Esophagus (tissue), 2 donors: ENCODE measurements around the gene ZNF746. TPM values are rescaled to one million over a fixed set of nuclear protein-coding genes. Genes with fewer than 3 reads are reported as not detected.
A peak's percentile ranks its signal among the peaks of the same experiment; 100 is the strongest.

Experiments used
- H3K27ac ChIP-seq, 2 donors: one replicate each; pipeline ENCODE4 v1.5.1; 2013; ENCODE audit warnings: low read depth in 2 of 2, mild to moderate bottlenecking in 2 of 2, inconsistent platforms in 1 of 2, low read length in 1 of 2, moderate library complexity in 1 of 2
- H3K27me3 ChIP-seq, 2 donors: one replicate each; pipeline ENCODE4 v1.6.1; 2013; ENCODE audit warnings: low read length in 2 of 2, control low read depth in 1 of 2, mild to moderate bottlenecking in 1 of 2; ENCODE audit not compliant: insufficient read depth in 2 of 2, control insufficient read depth in 1 of 2
- H3K36me3 ChIP-seq, 2 donors: one replicate each; pipeline ENCODE4 v1.6.1; 2013; ENCODE audit warnings: low read length in 1 of 2; ENCODE audit not compliant: control insufficient read depth in 2 of 2, insufficient read depth in 2 of 2
- H3K4me1 ChIP-seq, 2 donors: one replicate each; pipeline ENCODE4 v1.6.1; 2013; ENCODE audit warnings: low read length in 1 of 2; ENCODE audit not compliant: control insufficient read depth in 2 of 2, insufficient read depth in 2 of 2
- H3K4me3 ChIP-seq, 2 donors: one replicate each; pipeline ENCODE4 v1.5.1; 2013; ENCODE audit warnings: low read length in 2 of 2, mild to moderate bottlenecking in 2 of 2, low read depth in 1 of 2, moderate library complexity in 1 of 2
- H3K9me3 ChIP-seq, 2 donors: one replicate each; pipeline ENCODE4 v1.6.1; 2013; ENCODE audit warnings: mild to moderate bottlenecking in 2 of 2, low read depth in 1 of 2, low read length in 1 of 2, moderate library complexity in 1 of 2; ENCODE audit not compliant: control insufficient read depth in 2 of 2, insufficient read depth in 1 of 2
- WGBS, 2 donors: extraction: QIAGEN DNeasy Blood & Tissue Kit; methylation state at CpG; one replicate each; pipeline ENCODE4 v1.1.7; 2013; 5-methylcytosine and 5-hydroxymethylcytosine counted together
- polyA plus RNA-seq, 2 donors: library from polyadenylated mRNA; stranded (reverse); fragments of 200-250 nt; gene quantifications; one replicate each; pipeline ENCODE4 v1.2.3, GENCODE V29; 2013
- donor health status: healthy with polysubstance abuse.
- donor health status: Bipolar disorder and iron deficiency.

ZNF746 gene
- polyA plus RNA-seq, 2 donors, result 5.1 to 6.3 TPM

DNA sequence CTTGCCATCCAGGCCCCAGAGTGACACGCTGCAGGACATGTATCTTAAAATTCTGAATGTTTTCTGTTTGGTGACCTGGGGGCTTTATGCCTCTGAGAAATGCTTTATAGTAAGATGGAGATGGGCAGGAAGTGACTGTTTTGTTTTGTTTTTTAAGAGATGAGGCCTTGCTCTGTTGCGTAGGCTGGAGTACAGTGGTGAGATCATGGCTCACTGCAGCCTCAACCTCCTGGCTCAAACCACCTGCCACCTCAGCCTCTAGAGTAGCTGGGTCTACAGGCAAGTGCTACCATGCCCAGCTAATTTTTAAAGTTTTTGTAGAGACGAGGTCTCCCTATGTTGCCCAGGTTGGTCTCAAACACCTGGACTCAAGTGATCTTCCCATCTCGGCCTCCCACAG is 57.4 kb downstream of the ZNF746 start:
- no peak overlapping the region for H3K27ac ChIP-seq
- no peaks in the 10 kb centered on the region for H3K4me1 ChIP-seq
- no peaks in the 10 kb centered on the region for H3K27me3 ChIP-seq
- 80 to 89% methylated on average over 4 of the region's 4 CpGs for WGBS, 2 donors
- H3K36me3 ChIP-seq, result peaks cover 3 to 7% of the 10 kb centered on the region in 2 donors
- H3K4me3 ChIP-seq, result no peak overlapping the region
- H3K9me3 ChIP-seq, result no peaks in the 10 kb centered on the region

DNA sequence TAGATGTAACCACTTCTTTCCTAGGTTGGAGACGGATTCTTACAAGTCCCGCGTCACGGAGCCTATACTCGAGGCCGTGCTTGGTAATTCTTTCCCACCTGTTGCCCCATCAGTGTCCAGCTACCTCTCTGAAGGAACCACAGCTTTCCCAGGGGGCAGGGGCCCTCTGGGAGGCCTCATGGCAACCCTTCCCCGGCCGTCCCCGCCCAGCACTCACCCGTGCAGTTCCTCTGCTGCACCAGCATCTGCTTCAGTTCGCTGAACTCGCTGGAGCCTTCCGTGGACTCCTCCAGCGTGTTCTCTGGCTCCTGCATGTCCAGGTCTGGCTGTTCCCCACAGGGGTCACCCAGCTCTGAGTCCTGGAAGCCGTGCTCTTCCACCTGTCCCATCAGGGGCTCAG is 61.3 kb downstream of the ZNF746 start:
- H3K36me3 ChIP-seq, result peaks cover 6 to 27% of the 10 kb centered on the region in 2 donors
- no peaks in the 10 kb centered on the region for H3K27me3 ChIP-seq
- H3K4me3 ChIP-seq, result no peak overlapping the region
- no peak overlapping the region for H3K27ac ChIP-seq
- 93 to 94% methylated on average over 15 of the region's 15 CpGs for WGBS, 2 donors
- peaks cover 0 to 4% of the 10 kb centered on the region in 2 donors for H3K9me3 ChIP-seq
- no peaks in the 10 kb centered on the region for H3K4me1 ChIP-seq

DNA sequence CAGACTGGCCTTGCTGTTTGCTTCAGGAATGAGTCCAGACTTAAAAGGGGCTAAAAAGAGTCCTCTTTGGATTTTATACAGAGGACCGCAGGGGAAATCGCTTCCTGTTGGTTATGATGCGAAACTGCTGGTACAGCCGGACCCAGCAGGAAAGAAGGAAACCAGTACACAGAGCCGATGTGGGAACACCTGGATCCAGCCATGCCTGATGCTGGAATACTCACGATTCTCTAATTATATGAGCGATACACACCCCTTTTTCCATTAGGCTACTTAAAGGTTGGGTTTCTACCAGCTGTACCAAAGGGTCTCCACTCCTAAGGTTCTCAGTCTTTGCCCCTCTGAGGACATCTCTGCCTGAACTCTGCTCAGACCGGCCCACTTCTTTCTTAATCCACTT is 64.5 kb downstream of the ZNF746 start:
- Histone ChIP-seq H3K36me3 (peaks cover 6 to 32% of the 10 kb centered on the region in 2 donors), H3K4me1 (no peaks in the 10 kb centered on the region), H3K27me3 (no peaks in the 10 kb centered on the region), H3K4me3 (no peak overlapping the region), H3K27ac (no peak overlapping the region), H3K9me3 (peaks cover 0 to 4% of the 10 kb centered on the region in 2 donors)
- WGBS, 2 donors, result 93 to 96% methylated on average over 8 of the region's 8 CpGs

DNA sequence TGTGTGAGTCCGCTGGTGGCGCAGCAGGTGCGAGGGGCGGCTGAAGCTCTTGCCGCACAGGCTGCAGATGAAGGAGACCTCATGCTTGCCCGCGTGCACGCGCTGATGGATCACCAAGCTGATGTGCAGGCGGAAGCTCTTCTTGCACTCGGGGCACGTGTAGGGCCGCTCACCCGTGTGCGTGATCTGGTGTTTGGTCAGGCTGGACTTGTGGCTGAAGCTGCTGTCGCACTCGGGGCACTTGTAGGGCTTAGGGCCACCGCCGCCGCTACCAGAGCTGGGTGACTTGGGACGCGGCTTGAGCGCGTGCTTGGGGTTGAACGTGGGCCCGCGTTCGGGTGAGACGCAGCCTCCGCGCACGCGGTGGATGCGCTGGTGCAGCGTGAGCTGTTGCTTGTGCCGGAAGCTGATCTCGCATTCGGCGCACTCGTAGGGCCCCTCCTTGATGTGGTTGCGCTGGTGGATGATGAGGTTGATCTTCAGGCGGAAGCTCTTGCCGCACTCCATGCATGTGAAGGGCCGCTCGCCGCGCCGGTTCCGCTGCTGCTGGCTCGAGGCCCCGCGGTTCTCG is 65.4 kb downstream of the ZNF746 start:
- H3K36me3 ChIP-seq, result peaks cover 6 to 32% of the 10 kb centered on the region in 2 donors
- H3K4me1 ChIP-seq, result no peaks in the 10 kb centered on the region
- no peaks in the 10 kb centered on the region for H3K27me3 ChIP-seq
- 93 to 95% methylated on average over 53 of the region's 53 CpGs for WGBS, 2 donors
- peaks cover 0 to 4% of the 10 kb centered on the region in 2 donors for H3K9me3 ChIP-seq
- H3K27ac ChIP-seq, result no peak overlapping the region
- H3K4me3 ChIP-seq, result no peak overlapping the region

DNA sequence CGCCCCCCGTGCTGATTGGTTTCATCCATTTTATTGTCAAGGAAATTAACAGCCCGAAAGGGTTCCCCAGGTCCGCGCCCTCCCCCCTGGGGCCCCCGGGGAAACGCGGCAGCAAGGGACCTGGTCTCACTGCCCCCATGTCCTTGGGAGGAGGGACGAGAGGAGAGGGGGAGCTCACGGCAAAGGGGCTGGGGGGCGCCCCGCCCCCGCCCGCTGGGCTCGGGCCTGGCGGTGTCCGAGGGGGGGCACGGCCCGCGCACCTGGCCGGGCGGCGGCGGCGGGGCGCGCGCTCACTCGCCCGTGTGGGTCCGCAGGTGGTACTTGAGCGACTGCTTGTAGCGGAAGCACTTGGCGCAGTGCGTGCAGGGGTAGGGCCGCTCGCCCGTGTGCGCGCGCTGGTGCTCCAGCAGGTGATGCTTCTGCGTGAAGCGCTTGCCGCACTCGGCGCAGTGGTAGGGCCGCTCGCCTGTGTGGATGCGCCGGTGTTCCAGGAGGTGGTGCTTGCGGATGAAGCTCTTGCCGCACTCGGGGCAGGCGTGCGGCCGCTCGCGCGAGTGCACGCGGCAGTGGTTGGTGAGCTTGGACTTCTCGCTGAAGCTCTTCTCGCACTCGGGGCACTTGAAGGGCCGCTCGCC is 66.0 kb downstream of the ZNF746 start:
- Histone ChIP-seq H3K4me3 (no peak overlapping the region), H3K36me3 (peaks cover 6 to 32% of the 10 kb centered on the region in 2 donors), H3K9me3 (peaks cover 0 to 4% of the 10 kb centered on the region in 2 donors), H3K4me1 (no peaks in the 10 kb centered on the region), H3K27ac (no peak overlapping the region), H3K27me3 (no peaks in the 10 kb centered on the region)
- 92 to 93% methylated on average over 62 to 66 of the region's 66 CpGs for WGBS, 2 donors

DNA sequence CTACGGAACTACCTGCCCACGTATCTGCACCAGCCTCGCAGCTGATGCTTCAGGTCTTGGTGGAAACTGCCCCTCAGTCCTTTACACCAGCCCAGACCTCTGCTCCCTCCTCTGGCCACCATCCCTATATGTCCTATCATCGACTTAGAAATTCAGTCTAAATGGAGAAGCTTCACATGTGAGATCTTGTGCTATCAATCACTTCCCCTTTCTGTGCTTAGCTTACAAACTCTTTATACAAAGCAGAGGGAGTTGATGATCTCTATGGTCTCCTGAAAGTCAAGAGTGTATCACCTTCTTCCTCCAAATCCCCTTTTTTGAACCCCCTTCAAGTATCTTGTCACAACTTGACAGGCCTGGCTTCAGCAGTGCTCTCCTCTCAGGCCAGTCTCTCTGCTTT is 67.4 kb downstream of the ZNF746 start:
- no peaks in the 10 kb centered on the region for H3K4me1 ChIP-seq
- peaks cover 0 to 4% of the 10 kb centered on the region in 2 donors for H3K9me3 ChIP-seq
- no peak overlapping the region for H3K27ac ChIP-seq
- peaks cover 3 to 25% of the 10 kb centered on the region in 2 donors for H3K36me3 ChIP-seq
- H3K27me3 ChIP-seq, result no peaks in the 10 kb centered on the region
- H3K4me3 ChIP-seq, result no peak overlapping the region
- WGBS, 2 donors, result 88 to 89% methylated on average over 4 of the region's 4 CpGs

DNA sequence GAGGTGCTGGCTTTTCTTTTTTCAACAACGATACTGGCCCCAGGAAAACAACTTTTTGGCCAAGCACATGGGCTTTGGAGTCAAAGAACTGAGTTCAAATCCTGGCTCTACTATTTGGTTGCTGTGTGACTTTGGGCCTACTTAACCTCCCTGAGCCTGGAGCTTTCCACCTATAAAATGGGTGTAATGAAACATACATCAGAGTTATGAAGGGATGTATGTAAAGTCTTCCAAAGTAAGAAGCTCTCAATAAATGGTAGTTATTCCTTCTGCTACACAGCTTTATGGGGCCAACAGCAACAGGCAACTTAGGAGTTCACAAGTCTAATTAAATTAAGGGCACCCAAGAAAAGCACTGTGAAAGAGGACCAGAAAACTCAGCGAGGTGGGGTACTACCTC is 69.7 kb downstream of the ZNF746 start:
- WGBS, 2 donors, result 89 to 92% methylated on average over 2 of the region's 2 CpGs
- no peak overlapping the region for H3K27ac ChIP-seq
- no peak overlapping the region for H3K4me3 ChIP-seq
- H3K9me3 ChIP-seq, result peaks cover 0 to 4% of the 10 kb centered on the region in 2 donors
- peaks cover 0 to 21% of the 10 kb centered on the region in 2 donors for H3K36me3 ChIP-seq
- no peaks in the 10 kb centered on the region for H3K27me3 ChIP-seq
- peaks cover 0 to 2% of the 10 kb centered on the region in 2 donors for H3K4me1 ChIP-seq

DNA sequence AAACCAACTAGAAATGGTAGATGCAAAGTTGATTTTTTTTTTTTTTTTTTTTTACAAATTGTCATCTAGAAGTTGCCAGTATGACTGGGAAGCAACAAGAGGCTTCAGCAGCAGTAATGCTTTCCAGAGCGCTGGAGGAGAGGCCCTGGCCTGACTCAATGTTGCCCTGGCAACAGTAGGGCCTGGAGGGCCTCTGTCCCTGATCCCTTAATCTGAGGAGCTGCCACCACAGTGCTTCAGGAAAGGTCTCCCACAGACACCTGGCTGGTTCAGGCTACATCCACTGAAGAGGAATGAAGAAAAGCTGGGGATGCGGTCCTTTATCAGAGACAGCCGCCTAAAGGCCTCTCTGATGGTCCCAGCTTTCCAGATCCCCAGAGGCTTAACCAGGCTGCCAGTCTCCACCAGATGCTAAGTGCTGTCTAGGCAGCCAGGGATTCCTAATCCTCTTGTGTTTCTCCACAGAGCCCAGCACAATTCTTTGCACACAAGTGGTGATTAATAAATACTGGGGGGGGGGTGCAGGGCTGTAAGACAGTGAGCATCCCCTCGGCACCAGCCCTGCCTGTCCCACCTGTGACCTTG is 70.4 kb downstream of the ZNF746 start:
- no peaks in the 10 kb centered on the region for H3K27me3 ChIP-seq
- peaks cover 0 to 3% of the 10 kb centered on the region in 2 donors for H3K9me3 ChIP-seq
- peaks cover 0 to 14% of the 10 kb centered on the region in 2 donors for H3K36me3 ChIP-seq
- no peak overlapping the region for H3K27ac ChIP-seq
- no peak overlapping the region for H3K4me3 ChIP-seq
- H3K4me1 ChIP-seq, result peaks cover 0 to 5% of the 10 kb centered on the region in 2 donors
- 89 to 90% methylated on average over 4 of the region's 4 CpGs for WGBS, 2 donors

DNA sequence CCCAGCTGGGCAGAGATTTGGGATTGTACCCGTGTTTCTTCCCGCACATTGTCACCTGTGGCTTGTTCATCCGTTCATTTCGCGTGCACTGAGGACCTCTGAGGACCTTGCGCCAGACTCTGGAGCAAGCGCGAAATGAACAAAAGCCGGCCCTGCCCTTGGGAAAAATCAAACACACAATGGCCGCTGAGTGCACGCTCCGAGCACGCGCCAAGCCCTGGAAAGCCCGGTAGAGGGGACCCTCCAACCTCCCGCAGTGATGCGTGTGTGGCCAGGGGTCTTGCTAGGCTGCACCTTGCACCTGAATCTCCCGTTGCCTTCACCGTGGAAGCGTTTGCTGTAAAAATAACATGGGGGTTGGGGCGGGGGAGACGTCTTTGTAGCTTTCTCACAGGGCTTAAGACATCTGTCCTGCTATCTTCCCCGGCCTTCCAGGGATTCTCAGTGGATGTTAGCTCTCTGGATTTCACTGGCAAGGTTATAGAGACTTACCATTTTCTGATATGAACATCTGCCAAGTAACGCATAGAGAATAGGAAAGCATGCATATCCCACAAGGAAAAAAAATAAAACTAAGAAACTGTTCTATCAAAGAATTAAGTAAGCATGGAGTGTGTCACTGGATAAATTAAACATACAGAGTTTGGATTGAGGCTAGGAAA is 74.0 kb downstream of the ZNF746 start:
- no peak overlapping the region for H3K27ac ChIP-seq
- peaks cover 0 to 5% of the 10 kb centered on the region in 2 donors for H3K4me1 ChIP-seq
- H3K27me3 ChIP-seq, result no peaks in the 10 kb centered on the region
- H3K9me3 ChIP-seq, result no peaks in the 10 kb centered on the region
- no peaks in the 10 kb centered on the region for H3K36me3 ChIP-seq
- peak overlapping the region in 1 of 2 donors; percentile 67 for H3K4me3 ChIP-seq
- 30 to 34% methylated on average over 24 of the region's 24 CpGs for WGBS, 2 donors
